Testis (tissue), 2 donors: ENCODE measurements around the gene COX19.

Source experiments
- CTCF ChIP-seq, 3 experiments: fragments of 450-650 bp in 2 of 3; fragments of 200-600 bp in 1 of 3; sonication (generic) in 1 of 3; IDR thresholded peaks; one replicate each; pipeline ENCODE4 v1.5.1; 2016 to 2019; ENCODE audit warnings: antibody characterized with exemption in 3 of 3, mild to moderate bottlenecking in 2 of 3, moderate library complexity in 1 of 3
- POLR2A ChIP-seq: fragments of 450-650 bp; IDR thresholded peaks from one replicate; pipeline ENCODE4 v1.6.1; 2017; ENCODE audit warnings: antibody characterized with exemption, mild to moderate bottlenecking, moderate library complexity

GRCh38 chr7:923108-924041 is 52.0 kb downstream of the COX19 start:
- no peak for TF ChIP-seq CTCF (IDR thresholded peaks at IDR 0.05)
- TF ChIP-seq POLR2A, result no peak
